HG02571 (cell line): ENCODE results near the gene TACC2.

Experiments used
- ATAC-seq: cut with Tn5 transposase; IDR thresholded peaks from one replicate; pipeline ENCODE4 v1.9.1; 2021; ENCODE audit warnings: mild to moderate bottlenecking, moderate library complexity; ENCODE audit not compliant: unreplicated experiment

The TACC2 gene

GRCh38 chr10:122210481-122211265, 221.7 kb downstream of the TACC2 start:
- ATAC-seq, result no peak

- no peak for ATAC-seq
Measured at GRCh38 chr10:122213364-122213763, 224.4 kb downstream of the TACC2 start.

GRCh38 chr10:122213766-122214165, 224.8 kb downstream of the TACC2 start:
- no peak for ATAC-seq

- ATAC-seq, result no peak
Measured at GRCh38 chr10:122216047-122216446, 227.1 kb downstream of the TACC2 start.

GRCh38 chr10:122219340-122219739, 230.4 kb downstream of the TACC2 start:
- ATAC-seq, result no peak

GRCh38 chr10:122220736-122221135, 231.8 kb downstream of the TACC2 start:
- ATAC-seq, result no peak

GRCh38 chr10:122221958-122222357, 233.0 kb downstream of the TACC2 start:
- no peak for ATAC-seq

- ATAC-seq, result no peak
Measured at GRCh38 chr10:122222638-122223037, 233.7 kb downstream of the TACC2 start.

- ATAC-seq, result no peak
Measured at GRCh38 chr10:122224159-122224558, 235.2 kb downstream of the TACC2 start.

- ATAC-seq, result no peak
Measured at GRCh38 chr10:122225330-122225729, 236.4 kb downstream of the TACC2 start.

GRCh38 chr10:122227754-122228153, 238.8 kb downstream of the TACC2 start:
- no peak for ATAC-seq

- no peak for ATAC-seq
Measured at GRCh38 chr10:122229666-122230065, 240.7 kb downstream of the TACC2 start.

GRCh38 chr10:122230222-122230621, 241.3 kb downstream of the TACC2 start:
- ATAC-seq, result no peak

- ATAC-seq, result no peak
Measured at GRCh38 chr10:122232769-122233168, 243.8 kb downstream of the TACC2 start.

- ATAC-seq, result no peak
Measured at GRCh38 chr10:122233857-122234348, 244.9 kb downstream of the TACC2 start.

GRCh38 chr10:122234416-122234815, 245.5 kb downstream of the TACC2 start:
- no peak for ATAC-seq

GRCh38 chr10:122236690-122237306, 247.8 kb downstream of the TACC2 start:
- ATAC-seq, result no peak

GRCh38 chr10:122237331-122237990, 248.5 kb downstream of the TACC2 start:
- ATAC-seq, result no peak

GRCh38 chr10:122239578-122240257, 250.8 kb downstream of the TACC2 start:
- no peak for ATAC-seq

- no peak for ATAC-seq
Measured at GRCh38 chr10:122240401-122240800, 251.4 kb downstream of the TACC2 start.

- ATAC-seq, result no peak
Measured at GRCh38 chr10:122241836-122242235, 252.9 kb downstream of the TACC2 start.
